A549 (cell line): ENCODE results near the gene DTX4.
A peak's percentile ranks its signal among the peaks of the same experiment; 100 is the strongest.

ENCODE experiments used
- CHD2 ChIP-seq: fragments of 150-350 bp; IDR thresholded peaks from 2 replicates; pipeline ENCODE4 v1.6.1; 2014; ENCODE audit warnings: low read length; ENCODE audit not compliant: partially characterized antibody
- POLR2A ChIP-seq: IDR thresholded peaks from 2 replicates; pipeline ENCODE4 v1.6.1; 2012; ENCODE audit warnings: mild to moderate bottlenecking, low read length
- RAD21 ChIP-seq, 2 experiments: fragments of >200 bp in 1 of 2; sonication (Bioruptor Twin) in 1 of 2; formaldehyde crosslinking in 1 of 2; IDR thresholded peaks in 1 of 2; conservative IDR thresholded peaks in 1 of 2; 2 replicates in 1 of 2; 3 replicates in 1 of 2; pipeline ENCODE4 v1.6.1; 2012 to 2018; ENCODE audit warnings: inconsistent platforms in 1 of 2
- RCOR1 ChIP-seq: fragments of 150-350 bp; IDR thresholded peaks from 2 replicates; pipeline ENCODE4 v1.6.1; 2014; ENCODE audit warnings: antibody characterized with exemption, low read length, low read depth
- RNF2 ChIP-seq: fragments of 200-600 bp; sonication (generic); IDR thresholded peaks from 2 replicates; pipeline ENCODE4 v1.6.1; 2016; ENCODE audit warnings: low read depth, mild to moderate bottlenecking, antibody characterized with exemption, moderate library complexity, borderline replicate concordance
- TF ChIP-seq, protein P1 (sequence below): fragments of >200 bp; sonication (Bioruptor Twin); formaldehyde crosslinking; IDR thresholded peaks from 3 replicates; pipeline ENCODE4 v1.5.1; 2016
- TF ChIP-seq, protein P2 (sequence below): IDR thresholded peaks from 2 replicates; pipeline ENCODE4 v1.6.1; 2012
- TF ChIP-seq, protein P3 (sequence below): IDR thresholded peaks from 2 replicates; pipeline ENCODE4 v1.6.1; 2012

DNA sequence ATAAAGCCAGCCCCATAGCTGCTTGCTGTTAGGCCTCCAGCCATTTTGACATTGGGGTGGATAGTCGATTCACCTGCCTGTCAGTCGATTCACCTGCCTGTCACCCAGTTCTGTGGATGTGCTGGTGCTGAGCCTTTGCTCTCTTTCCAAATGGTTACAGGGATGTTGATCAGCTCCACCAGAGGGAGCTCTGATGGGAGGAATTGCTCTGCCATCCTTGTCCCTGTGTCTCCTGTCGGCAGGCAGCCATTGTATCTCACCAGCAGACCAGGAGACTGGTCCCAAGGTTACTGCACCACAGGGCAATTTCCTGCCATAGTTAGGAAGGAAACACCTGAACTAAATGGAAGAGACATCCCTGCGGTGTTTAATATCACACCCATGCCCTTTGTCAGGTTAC lies 34.7 kb downstream of the DTX4 start:
- TF ChIP-seq, protein P1, sequence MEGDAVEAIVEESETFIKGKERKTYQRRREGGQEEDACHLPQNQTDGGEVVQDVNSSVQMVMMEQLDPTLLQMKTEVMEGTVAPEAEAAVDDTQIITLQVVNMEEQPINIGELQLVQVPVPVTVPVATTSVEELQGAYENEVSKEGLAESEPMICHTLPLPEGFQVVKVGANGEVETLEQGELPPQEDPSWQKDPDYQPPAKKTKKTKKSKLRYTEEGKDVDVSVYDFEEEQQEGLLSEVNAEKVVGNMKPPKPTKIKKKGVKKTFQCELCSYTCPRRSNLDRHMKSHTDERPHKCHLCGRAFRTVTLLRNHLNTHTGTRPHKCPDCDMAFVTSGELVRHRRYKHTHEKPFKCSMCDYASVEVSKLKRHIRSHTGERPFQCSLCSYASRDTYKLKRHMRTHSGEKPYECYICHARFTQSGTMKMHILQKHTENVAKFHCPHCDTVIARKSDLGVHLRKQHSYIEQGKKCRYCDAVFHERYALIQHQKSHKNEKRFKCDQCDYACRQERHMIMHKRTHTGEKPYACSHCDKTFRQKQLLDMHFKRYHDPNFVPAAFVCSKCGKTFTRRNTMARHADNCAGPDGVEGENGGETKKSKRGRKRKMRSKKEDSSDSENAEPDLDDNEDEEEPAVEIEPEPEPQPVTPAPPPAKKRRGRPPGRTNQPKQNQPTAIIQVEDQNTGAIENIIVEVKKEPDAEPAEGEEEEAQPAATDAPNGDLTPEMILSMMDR = peak; percentile 37; the same call in 2 of the 3 replicates
- no peak for TF ChIP-seq POLR2A
- TF ChIP-seq, protein P2, sequence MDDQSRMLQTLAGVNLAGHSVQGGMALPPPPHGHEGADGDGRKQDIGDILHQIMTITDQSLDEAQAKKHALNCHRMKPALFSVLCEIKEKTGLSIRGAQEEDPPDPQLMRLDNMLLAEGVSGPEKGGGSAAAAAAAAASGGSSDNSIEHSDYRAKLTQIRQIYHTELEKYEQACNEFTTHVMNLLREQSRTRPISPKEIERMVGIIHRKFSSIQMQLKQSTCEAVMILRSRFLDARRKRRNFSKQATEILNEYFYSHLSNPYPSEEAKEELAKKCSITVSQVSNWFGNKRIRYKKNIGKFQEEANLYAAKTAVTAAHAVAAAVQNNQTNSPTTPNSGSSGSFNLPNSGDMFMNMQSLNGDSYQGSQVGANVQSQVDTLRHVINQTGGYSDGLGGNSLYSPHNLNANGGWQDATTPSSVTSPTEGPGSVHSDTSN = no peak
- no peak for TF ChIP-seq CHD2
- TF ChIP-seq, protein P3, sequence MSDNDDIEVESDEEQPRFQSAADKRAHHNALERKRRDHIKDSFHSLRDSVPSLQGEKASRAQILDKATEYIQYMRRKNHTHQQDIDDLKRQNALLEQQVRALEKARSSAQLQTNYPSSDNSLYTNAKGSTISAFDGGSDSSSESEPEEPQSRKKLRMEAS = no peak
- TF ChIP-seq RCOR1 = no peak
- TF ChIP-seq RNF2 = no peak
- TF ChIP-seq RAD21 (conservative IDR thresholded peaks at IDR 0.05 in 1 of 2, IDR thresholded peaks at IDR 0.05 in 1 of 2) = peak in 1 of 2 experiments; percentile 37; a peak in 3 of 5 replicates
